NOMO-1 treated with dmso at 0.1 percent for 144 hours (cell line): ENCODE measurements around the gene AMPH.

Experiments used
- DNase-seq: peaks from one replicate; lab custom pipeline; 2025; ENCODE audit not compliant: unreplicated experiment; lab: John Stamatoyannopoulos, UW

AMPH gene

GRCh38 chr7:38545977-38546376 lies 85.2 kb downstream of the AMPH start:
- DNase-seq: no peak

- DNase-seq: no peak
Observed at GRCh38 chr7:38542156-38542555, 89.0 kb downstream of the AMPH start.

- DNase-seq: no peak
Observed at GRCh38 chr7:38541440-38541839, 89.7 kb downstream of the AMPH start.

- DNase-seq: no peak
Observed at GRCh38 chr7:38539477-38540081, 91.6 kb downstream of the AMPH start.

- no peak for DNase-seq
Observed at GRCh38 chr7:38535073-38535472, 96.1 kb downstream of the AMPH start.

GRCh38 chr7:38525857-38526256 lies 105.3 kb downstream of the AMPH start:
- no peak for DNase-seq

GRCh38 chr7:38524786-38525185 lies 106.4 kb downstream of the AMPH start:
- DNase-seq: no peak

GRCh38 chr7:38520741-38521140 lies 110.4 kb downstream of the AMPH start:
- DNase-seq: no peak

GRCh38 chr7:38518541-38518940 lies 112.6 kb downstream of the AMPH start:
- no peak for DNase-seq

GRCh38 chr7:38512704-38513103 lies 118.5 kb downstream of the AMPH start:
- no peak for DNase-seq

- DNase-seq: no peak
Observed at GRCh38 chr7:38512291-38512690, 118.9 kb downstream of the AMPH start.

GRCh38 chr7:38507384-38507783 lies 123.8 kb downstream of the AMPH start:
- DNase-seq: no peak

GRCh38 chr7:38506756-38507155 lies 124.4 kb downstream of the AMPH start:
- DNase-seq: no peak

- DNase-seq: no peak
Observed at GRCh38 chr7:38506004-38506403, 125.2 kb downstream of the AMPH start.

GRCh38 chr7:38504684-38505083 lies 126.5 kb downstream of the AMPH start:
- DNase-seq: no peak

- no peak for DNase-seq
Observed at GRCh38 chr7:38502848-38503247, 128.3 kb downstream of the AMPH start.

- no peak for DNase-seq
Observed at GRCh38 chr7:38502289-38502688, 128.9 kb downstream of the AMPH start.

- DNase-seq: no peak
Observed at GRCh38 chr7:38492010-38492409, 139.2 kb downstream of the AMPH start.

- no peak for DNase-seq
Observed at GRCh38 chr7:38482521-38482920, 148.7 kb downstream of the AMPH start.

GRCh38 chr7:38481401-38481800 lies 149.8 kb downstream of the AMPH start:
- no peak for DNase-seq

- no peak for DNase-seq
Observed at GRCh38 chr7:38478404-38478803, 152.8 kb downstream of the AMPH start.

GRCh38 chr7:38477333-38477732 lies 153.8 kb downstream of the AMPH start:
- no peak for DNase-seq

- DNase-seq: no peak
Observed at GRCh38 chr7:38476764-38477163, 154.4 kb downstream of the AMPH start.

GRCh38 chr7:38465956-38466355 lies 165.2 kb downstream of the AMPH start:
- no peak for DNase-seq
